Thoracic aorta (tissue), 2 donors: ENCODE data around the gene MXI1. TPM values are rescaled to one million over a fixed set of nuclear protein-coding genes. Genes with fewer than 3 reads are reported as not detected.

Experiments
- ATAC-seq: fragments of 150-250 bp; one replicate; pipeline ENCODE4 v1.8.0; 2017; ENCODE audit warnings: low read depth; ENCODE audit not compliant: insufficient number of reproducible peaks, low FRiP score
- DNase-seq: peaks from one replicate; pipeline ENCODE4 v3.0.0-alpha.2; 2020; ENCODE audit warnings: low spot score
- H3K27ac ChIP-seq, 2 donors: fragments of 200-600 bp; sonication (generic); 1 replicate in 1 of 2; 2 replicates in 1 of 2; pipeline ENCODE4 v1.5.1; 2016; ENCODE audit warnings: mild to moderate bottlenecking in 2 of 2, moderate library complexity in 2 of 2
- H3K27me3 ChIP-seq: fragments of 200-600 bp; sonication (generic); replicated peaks from 2 replicates; pipeline ENCODE4 v1.6.0; 2016; ENCODE audit warnings: mild to moderate bottlenecking; ENCODE audit not compliant: insufficient read depth
- H3K36me3 ChIP-seq: fragments of 200-600 bp; sonication (generic); one replicate; pipeline ENCODE4 v1.5.1; 2016
- H3K4me1 ChIP-seq, 2 donors: fragments of 200-600 bp; sonication (generic); 1 replicate in 1 of 2; 2 replicates in 1 of 2; pipeline versions ENCODE4 v1.5.1 to v1.6.0; 2016; ENCODE audit warnings: low read depth in 2 of 2, mild to moderate bottlenecking in 1 of 2; ENCODE audit not compliant: control insufficient read depth in 1 of 2
- H3K4me3 ChIP-seq: fragments of 200-600 bp; sonication (generic); 2 replicates; pipeline ENCODE4 v1.5.1; 2016; ENCODE audit warnings: mild to moderate bottlenecking
- H3K9me3 ChIP-seq: fragments of 200-600 bp; sonication (generic); 2 replicates; pipeline ENCODE4 v1.5.1; 2016
- CTCF ChIP-seq: fragments of 200-600 bp; sonication (generic); IDR thresholded peaks from one replicate; pipeline ENCODE4 v1.5.1; 2019; ENCODE audit warnings: antibody characterized with exemption
- total RNA-seq, 2 donors: library from RNA; depleted of rRNA; stranded (reverse); fragments of >200 nt; gene quantifications; one replicate each; pipeline versions ENCODE4 v1.1.0 to v1.2.3, GENCODE V29; 2016

MXI1 gene
- total RNA-seq, 2 donors from 2014 or later, result 87.7 to 92.8 TPM

- peaks cover 23% of the 10 kb centered on the region for H3K36me3 ChIP-seq
- no peak for TF ChIP-seq CTCF
Measured at GRCh38 chr10:110284262-110284661, 76.9 kb downstream of the MXI1 start.

DNA sequence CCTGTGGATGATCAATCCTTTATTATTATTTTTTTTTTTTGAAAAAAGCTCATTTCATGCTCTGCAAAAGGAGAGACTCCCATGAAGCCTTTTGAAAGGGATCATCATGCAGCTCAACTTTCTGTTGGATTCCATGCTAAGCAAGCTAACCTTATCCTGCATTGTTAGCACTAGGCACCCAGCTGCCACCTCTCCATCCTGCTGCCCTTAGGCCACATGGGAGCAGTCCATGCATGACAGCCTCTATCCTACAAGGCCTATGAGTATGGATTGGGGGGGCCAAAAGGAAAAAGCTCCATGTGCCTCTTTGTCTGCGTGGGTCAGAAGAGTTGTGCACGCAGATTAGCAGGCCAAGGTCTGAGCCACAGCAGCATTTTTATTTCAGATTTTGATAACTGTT lies 78.1 kb downstream of the MXI1 start:
- H3K4me3 ChIP-seq, result no peak overlapping the region
- no peaks in the 10 kb centered on the region for H3K9me3 ChIP-seq
- no peak for TF ChIP-seq CTCF
- peaks cover 3 to 11% of the 10 kb centered on the region in 2 donors for H3K4me1 ChIP-seq
- no peaks in the 10 kb centered on the region for H3K27me3 ChIP-seq
- ATAC-seq (no peak), DNase-seq (no peak)
- H3K36me3 ChIP-seq, result peaks cover 27% of the 10 kb centered on the region
- H3K27ac ChIP-seq, result no peak overlapping the region

More at GRCh38 chr10:110284262-110284661, 76.9 kb downstream of the MXI1 start:
- no peak overlapping the region for H3K27ac ChIP-seq
- ATAC-seq (no peak), DNase-seq (no peak)
- no peaks in the 10 kb centered on the region for H3K27me3 ChIP-seq
- H3K4me1 ChIP-seq, result peaks cover 7 to 15% of the 10 kb centered on the region in 2 donors
- H3K9me3 ChIP-seq, result no peaks in the 10 kb centered on the region
- no peak overlapping the region for H3K4me3 ChIP-seq

- H3K27ac ChIP-seq, result no peak overlapping the region
- peaks cover 0 to 7% of the 10 kb centered on the region in 2 donors for H3K4me1 ChIP-seq
- no peak overlapping the region for H3K4me3 ChIP-seq
- peaks cover 30% of the 10 kb centered on the region for H3K36me3 ChIP-seq
- H3K27me3 ChIP-seq, result no peaks in the 10 kb centered on the region
- H3K9me3 ChIP-seq, result no peaks in the 10 kb centered on the region
- TF ChIP-seq CTCF, result no peak
- ATAC-seq, result no peak
- no peak for DNase-seq
Measured at GRCh38 chr10:110286841-110287240, 79.4 kb downstream of the MXI1 start.

DNA sequence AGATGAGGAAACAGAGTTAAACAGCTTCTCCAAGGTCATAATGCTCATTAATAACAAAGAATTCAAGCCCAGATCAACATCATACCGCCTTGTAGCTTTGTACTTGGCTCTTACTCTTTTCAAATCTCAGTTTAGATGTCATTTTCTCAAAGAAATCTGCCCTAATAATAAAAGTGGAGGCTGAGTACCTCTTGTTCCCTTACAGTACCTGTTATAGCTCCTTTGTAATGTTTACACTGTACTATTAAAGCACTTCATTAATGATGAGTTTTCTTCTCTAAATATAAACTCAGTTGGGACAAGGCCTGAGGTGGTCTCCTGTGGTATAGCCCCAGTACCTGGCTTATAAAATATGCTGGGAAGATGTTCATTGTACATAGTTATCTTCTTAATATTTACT lies 89.6 kb downstream of the MXI1 start:
- ATAC-seq (no peak), DNase-seq (no peak)
- peaks cover 36% of the 10 kb centered on the region for H3K36me3 ChIP-seq
- H3K27me3 ChIP-seq, result no peaks in the 10 kb centered on the region
- peak overlapping the region in 1 of 2 donors; percentile 47 for H3K27ac ChIP-seq
- H3K9me3 ChIP-seq, result no peaks in the 10 kb centered on the region
- H3K4me1 ChIP-seq, result peaks cover 27 to 34% of the 10 kb centered on the region in 2 donors
- H3K4me3 ChIP-seq, result no peak overlapping the region
- TF ChIP-seq CTCF, result no peak

GRCh38 chr10:110300486-110300986 lies 93.1 kb downstream of the MXI1 start:
- Histone ChIP-seq H3K36me3 (peaks cover 39% of the 10 kb centered on the region), H3K27ac (peak overlapping the region in 1 of 2 donors; percentile 24), H3K27me3 (no peaks in the 10 kb centered on the region), H3K9me3 (no peaks in the 10 kb centered on the region), H3K4me1 (peaks cover 37 to 40% of the 10 kb centered on the region in 2 donors), H3K4me3 (no peak overlapping the region)
- ATAC-seq (no peak), DNase-seq (no peak)
- no peak for TF ChIP-seq CTCF
